Activated CD4-positive, alpha-beta T cell treated with anti-CD3 and anti-CD28 coated beads, Interleukin-2, amount 10 ng/mL, durations not matched to agents 7 days and 5 days (primary cell): ENCODE results near the gene RASA3. TPM values are rescaled to one million over a fixed set of nuclear protein-coding genes. Genes with fewer than 3 reads are reported as not detected.
A peak's percentile ranks its signal among the peaks of the same experiment; 100 is the strongest.

Experiments used
- CTCF ChIA-PET: fragments of 350-600 bp; sonication (Branson Sonifier 250); formaldehyde crosslinking; loops from one replicate; lab custom pipeline; 2021; ENCODE audit warnings: antibody characterized with exemption; lab: Charles Lee
- POLR2A ChIA-PET: fragments of 350-600 bp; sonication (Branson Sonifier 250); formaldehyde crosslinking; loops from one replicate; lab custom pipeline; 2021; ENCODE audit warnings: antibody characterized with exemption; lab: Charles Lee
- DNase-seq: peaks from one replicate; pipeline ENCODE4 v3.0.0-alpha.2; 2020
- H3K27ac Mint-ChIP-seq: one replicate; pipeline ENCODE4 v1.8.0; 2021; ENCODE audit warnings: mild to moderate bottlenecking, moderate library complexity, mixed read lengths
- H3K27me3 Mint-ChIP-seq: one replicate; pipeline ENCODE4 v1.8.0; 2021; ENCODE audit warnings: mixed read lengths
- H3K36me3 Mint-ChIP-seq: one replicate; pipeline ENCODE4 v1.8.0; 2021; ENCODE audit warnings: low read depth, mixed read lengths
- H3K4me1 Mint-ChIP-seq: one replicate; pipeline ENCODE4 v1.8.0; 2021; ENCODE audit warnings: mixed read lengths
- H3K4me3 Mint-ChIP-seq: one replicate; pipeline ENCODE4 v1.8.0; 2021; ENCODE audit warnings: mild to moderate bottlenecking, moderate library complexity, mixed read lengths
- H3K9me3 Mint-ChIP-seq: one replicate; pipeline ENCODE4 v1.8.0; 2021; ENCODE audit warnings: mixed read lengths
- total RNA-seq, 2 experiments: library from RNA; stranded (reverse); gene quantifications; one replicate each; pipeline ENCODE4 v1.2.3, GENCODE V29; 2021

Gene RASA3
- total RNA-seq, 2 experiments from 2014 or later, result 114 to 115 TPM

DNA sequence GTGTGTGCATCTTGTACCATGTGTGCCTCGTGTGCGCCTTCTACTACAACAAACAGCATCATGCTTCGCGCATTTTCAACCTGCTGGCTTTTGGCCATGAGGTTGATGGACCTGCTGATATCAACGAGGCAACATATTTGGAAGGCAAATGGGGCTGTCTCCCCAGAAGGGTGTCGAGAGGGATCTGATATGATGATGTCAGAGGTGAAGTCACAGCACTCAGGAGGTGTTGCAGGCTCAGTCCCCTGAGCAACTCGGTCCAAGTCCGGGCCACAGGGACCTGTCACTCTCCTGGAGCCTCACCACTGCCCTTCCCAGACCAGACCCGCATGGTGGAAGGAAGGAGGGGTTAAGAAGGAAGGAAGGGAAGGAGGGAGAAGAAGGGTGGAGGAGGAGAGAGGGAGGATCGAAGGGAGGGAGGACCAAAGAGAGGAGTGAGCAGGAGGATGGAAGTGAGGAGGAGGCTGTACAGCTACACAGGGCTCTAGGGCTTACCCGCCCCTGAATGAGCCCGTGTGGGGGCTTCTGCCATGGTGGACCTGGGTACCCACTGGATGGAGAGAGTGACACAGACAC lies 151.8 kb downstream of the RASA3 start:
- ChIA-PET POLR2A (no interaction called here), CTCF (interaction anchor here (1.0 to 1.7 kb wide), 2 partner anchors 8 to 13 kb away, joined by 5 to 6 read pairs; no protein-coding TSS in a partner anchor)
- H3K9me3 Mint-ChIP-seq, result no peaks in the 10 kb centered on the region
- no peak for DNase-seq
- H3K4me3 Mint-ChIP-seq, result no peak overlapping the region
- H3K4me1 Mint-ChIP-seq, result peaks cover 2% of the 10 kb centered on the region
- no peaks in the 10 kb centered on the region for H3K27me3 Mint-ChIP-seq
- H3K27ac Mint-ChIP-seq, result peak overlapping the region; percentile 26
- H3K36me3 Mint-ChIP-seq, result peaks cover 63% of the 10 kb centered on the region

DNA sequence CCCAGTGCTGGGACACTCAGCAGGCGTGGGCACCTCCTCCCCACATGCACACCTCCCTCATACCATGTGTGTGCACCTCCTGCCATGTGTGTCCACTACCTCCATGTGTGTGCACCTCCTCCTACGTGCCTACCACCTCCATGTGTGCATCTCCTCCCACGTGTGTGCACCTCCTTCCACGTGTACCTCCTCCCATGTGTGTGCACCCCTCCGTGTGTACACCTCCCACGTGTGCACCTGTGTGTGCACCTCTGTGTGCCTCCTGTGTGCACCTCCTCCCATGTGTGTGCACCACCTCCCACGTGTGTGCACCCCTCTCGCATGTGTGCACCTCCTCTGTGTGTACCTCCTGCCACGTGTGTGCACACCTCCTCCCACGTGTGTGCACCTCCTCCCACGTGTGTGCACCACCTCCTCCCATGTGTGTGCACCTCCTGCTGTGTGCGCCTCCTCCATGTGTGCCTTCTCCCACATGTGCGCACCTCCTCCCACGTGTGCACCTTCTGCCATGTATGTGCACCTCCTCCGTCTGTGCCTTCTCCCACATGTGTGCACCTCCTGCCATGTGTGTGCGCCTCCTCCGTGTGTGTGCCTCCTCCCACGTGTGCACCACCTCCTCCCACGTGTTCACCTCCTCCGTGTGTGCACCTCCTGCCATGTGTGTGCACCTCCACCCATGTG lies 152.5 kb downstream of the RASA3 start:
- Mint-ChIP-seq H3K9me3 (no peaks in the 10 kb centered on the region), H3K27me3 (no peaks in the 10 kb centered on the region), H3K27ac (no peak overlapping the region), H3K4me1 (peaks cover 2% of the 10 kb centered on the region), H3K36me3 (peaks cover 65% of the 10 kb centered on the region), H3K4me3 (no peak overlapping the region)
- ChIA-PET POLR2A (no interaction called here), CTCF (no interaction called here)
- no peak for DNase-seq

DNA sequence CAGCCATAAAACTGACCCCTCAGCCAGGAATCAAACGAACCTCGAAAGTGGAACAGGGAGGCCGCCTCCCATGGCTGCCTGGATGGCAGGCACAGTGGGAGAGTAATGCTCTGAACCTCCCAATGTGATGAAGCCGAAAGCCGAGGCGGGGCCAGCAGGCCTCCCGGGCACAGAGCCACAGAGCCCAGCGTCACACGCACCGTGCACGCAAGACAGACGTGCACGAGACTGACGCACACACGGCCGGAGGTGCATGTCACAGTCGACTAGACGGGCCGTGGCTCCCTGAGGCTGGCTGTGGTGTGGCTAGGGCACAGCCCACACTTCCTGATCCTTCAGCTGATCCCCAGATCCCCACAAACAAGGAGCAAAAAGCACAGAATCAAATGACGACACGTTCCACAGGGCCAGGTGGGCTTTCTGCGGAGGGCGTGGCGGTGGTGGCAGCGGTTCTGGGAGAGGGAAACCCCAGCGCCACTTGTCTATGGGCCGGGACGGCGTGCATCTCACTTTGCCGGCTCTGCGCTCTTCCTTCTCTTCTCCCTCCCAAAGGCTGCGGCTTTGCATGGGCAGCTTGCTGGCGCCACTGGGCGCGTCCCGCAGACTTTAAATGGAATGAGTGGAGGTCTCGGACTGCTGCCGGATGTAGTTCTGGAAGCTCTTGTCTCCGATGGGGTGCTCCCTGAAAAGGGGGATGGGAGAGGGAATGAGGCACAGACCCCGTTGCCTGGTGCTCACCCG lies 153.5 kb downstream of the RASA3 start:
- Mint-ChIP-seq H3K27ac (no peak overlapping the region), H3K9me3 (no peaks in the 10 kb centered on the region), H3K4me1 (peaks cover 2% of the 10 kb centered on the region), H3K36me3 (peaks cover 64% of the 10 kb centered on the region), H3K27me3 (no peaks in the 10 kb centered on the region), H3K4me3 (peak overlapping the region; percentile 13)
- POLR2A ChIA-PET, result no interaction called here
- DNase-seq, result no peak
- CTCF ChIA-PET, result interaction anchor here (1.2 kb wide), 1 partner anchor 19 kb away, joined by 3 read pairs; no protein-coding TSS in a partner anchor

DNA sequence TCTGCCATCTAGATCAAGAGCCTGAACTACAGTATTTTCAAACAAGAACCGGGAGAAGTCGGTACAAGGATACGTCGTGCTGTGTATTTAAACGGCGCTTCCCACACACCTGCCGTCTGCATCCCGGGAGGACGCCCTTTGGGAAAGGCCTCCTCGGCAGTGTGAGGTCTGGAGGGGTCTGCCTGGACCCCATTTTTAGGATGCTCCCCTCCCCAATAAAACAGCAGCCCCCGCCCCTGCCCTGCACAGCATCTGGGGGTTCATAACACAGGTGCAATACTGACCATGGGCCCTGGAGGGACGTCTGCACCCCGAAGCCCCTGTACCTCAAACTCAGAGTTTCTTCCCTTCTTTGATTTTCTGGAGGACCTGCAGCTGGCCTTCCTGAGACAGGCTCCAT lies 154.4 kb downstream of the RASA3 start:
- POLR2A ChIA-PET, result no interaction called here
- no peak overlapping the region for H3K4me3 Mint-ChIP-seq
- DNase-seq, result no peak
- CTCF ChIA-PET, result interaction anchor here (1.2 kb wide), 1 partner anchor 18 kb away, joined by 3 read pairs; no protein-coding TSS in a partner anchor
- H3K36me3 Mint-ChIP-seq, result peaks cover 68% of the 10 kb centered on the region
- peaks cover 2% of the 10 kb centered on the region for H3K4me1 Mint-ChIP-seq
- H3K27ac Mint-ChIP-seq, result peak overlapping the region; percentile 50
- no peaks in the 10 kb centered on the region for H3K27me3 Mint-ChIP-seq
- H3K9me3 Mint-ChIP-seq, result no peaks in the 10 kb centered on the region

DNA sequence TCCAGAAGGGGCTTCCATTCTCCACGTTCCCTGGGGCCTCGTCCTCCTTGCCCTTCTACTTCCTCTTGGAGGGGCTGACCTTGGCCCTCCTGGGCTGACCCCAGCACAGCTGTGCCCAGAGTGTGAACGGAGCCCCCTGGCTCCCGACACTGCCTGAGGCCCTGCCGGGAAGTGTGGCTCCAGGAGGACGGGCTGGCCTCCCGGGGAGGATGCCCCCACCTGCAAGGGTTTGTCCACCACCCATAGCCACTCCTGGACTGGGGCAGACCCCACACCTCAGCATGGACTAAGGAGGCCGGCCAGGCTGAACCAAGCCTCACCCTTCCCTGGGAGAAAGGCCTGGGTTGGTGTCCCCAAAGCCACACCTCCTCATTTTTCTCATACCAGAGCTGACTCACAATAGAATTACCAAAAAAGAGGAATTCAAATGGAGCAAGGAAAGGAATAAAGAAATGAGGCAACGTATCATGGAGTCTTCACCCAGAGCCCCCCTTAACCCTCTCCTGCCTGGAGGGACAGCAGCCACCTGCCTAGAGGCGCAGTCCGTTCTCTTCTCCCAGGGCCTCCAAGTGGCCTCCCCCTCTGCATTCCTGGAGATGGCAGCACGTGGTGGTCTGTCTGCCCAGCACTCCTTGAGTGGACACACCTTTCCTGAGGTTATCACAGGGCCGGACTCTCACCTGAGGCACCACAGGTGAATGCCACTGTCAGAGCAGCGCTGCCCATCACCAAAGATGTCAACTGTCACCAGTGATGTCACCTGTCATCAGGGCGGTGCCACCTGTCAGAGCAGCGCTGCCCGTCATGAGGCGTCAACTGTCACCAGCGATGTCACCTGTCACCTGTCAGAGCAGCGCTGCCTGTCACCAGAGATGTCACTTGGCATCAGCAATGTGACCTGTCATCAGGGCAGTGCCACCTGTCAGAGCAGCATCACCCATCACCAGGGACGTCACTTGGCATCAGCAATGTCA lies 155.4 kb downstream of the RASA3 start:
- Mint-ChIP-seq H3K4me3 (no peak overlapping the region), H3K36me3 (peaks cover 65% of the 10 kb centered on the region), H3K4me1 (peaks cover 2% of the 10 kb centered on the region), H3K27me3 (no peaks in the 10 kb centered on the region), H3K27ac (peak overlapping the region; percentile 69), H3K9me3 (no peaks in the 10 kb centered on the region)
- ChIA-PET POLR2A (no interaction called here), CTCF (no interaction called here)
- no peak for DNase-seq

DNA sequence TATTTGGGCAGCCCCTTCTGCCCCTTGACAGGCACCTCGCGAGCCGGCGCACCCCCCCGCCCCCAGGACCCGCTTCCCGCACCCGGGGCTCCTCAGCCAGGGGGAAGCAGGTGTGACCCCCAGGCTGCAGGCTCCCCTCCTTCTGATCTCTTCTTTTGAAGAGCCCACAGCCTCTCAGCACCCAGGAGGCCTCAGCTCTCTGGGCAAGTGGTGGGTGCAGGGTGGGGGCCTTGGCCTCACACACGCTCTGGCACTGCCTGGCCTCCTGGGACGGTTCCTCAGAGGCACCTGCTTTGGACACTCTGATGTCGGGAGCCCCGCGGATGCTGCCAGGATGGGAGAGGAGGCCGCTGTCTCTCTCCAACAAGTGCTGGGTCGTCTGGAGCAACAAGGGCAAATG lies 157.0 kb downstream of the RASA3 start:
- no peak overlapping the region for H3K4me3 Mint-ChIP-seq
- DNase-seq, result no peak
- H3K4me1 Mint-ChIP-seq, result peaks cover 2% of the 10 kb centered on the region
- H3K27me3 Mint-ChIP-seq, result no peaks in the 10 kb centered on the region
- H3K27ac Mint-ChIP-seq, result no peak overlapping the region
- H3K9me3 Mint-ChIP-seq, result no peaks in the 10 kb centered on the region
- ChIA-PET CTCF (no interaction called here), POLR2A (no interaction called here)
- peaks cover 55% of the 10 kb centered on the region for H3K36me3 Mint-ChIP-seq

DNA sequence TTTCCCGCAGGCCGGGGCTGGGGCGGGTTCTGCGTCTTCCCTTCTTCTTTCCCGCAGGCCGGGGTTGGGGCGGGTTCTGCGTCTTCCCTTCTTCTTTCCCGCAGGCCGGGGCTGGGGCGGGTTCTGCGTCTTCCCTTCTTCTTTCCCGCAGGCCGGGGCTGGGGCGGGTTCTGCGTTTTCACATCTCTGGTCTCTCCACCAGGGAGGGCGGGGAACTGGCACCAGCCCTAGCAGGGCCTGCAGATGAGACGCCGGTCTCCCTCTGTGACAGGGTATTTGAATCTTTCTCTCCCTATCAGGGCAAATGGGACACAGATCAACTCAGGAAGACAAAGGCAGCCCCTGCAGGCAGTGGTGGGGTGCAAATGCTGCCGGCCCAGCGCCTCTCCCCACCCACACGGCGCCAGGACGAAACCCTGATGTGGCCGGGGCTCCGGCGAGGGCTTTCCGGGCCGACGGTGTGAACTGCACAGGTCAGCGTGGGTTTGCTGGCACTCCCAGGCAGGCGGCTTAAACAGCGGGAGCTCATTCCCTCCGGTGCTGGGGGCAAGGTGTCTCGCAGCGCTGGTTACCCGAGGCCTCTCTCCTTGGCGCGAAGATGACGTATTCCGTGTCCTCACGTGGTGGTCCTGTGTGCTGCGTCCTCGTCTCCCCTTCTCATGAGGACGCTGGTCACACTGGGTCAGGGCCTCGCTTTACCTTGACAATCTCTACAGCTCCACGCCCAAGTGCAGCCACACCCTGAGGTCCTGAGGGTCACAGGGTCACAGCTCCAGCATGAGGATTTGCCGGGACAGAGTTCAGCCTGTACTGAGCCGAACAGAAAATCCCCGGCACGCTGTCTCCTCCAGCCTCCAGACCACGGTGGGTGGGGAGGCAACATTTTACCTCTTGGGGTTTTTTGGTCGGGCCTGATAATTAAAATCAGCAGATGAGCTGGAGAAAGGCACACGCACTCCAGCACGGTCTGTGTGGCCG lies 157.8 kb downstream of the RASA3 start:
- no peaks in the 10 kb centered on the region for H3K9me3 Mint-ChIP-seq
- H3K27ac Mint-ChIP-seq, result no peak overlapping the region
- peaks cover 50% of the 10 kb centered on the region for H3K36me3 Mint-ChIP-seq
- no peak for DNase-seq
- no peaks in the 10 kb centered on the region for H3K27me3 Mint-ChIP-seq
- POLR2A ChIA-PET, result no interaction called here
- H3K4me1 Mint-ChIP-seq, result peaks cover 2% of the 10 kb centered on the region
- CTCF ChIA-PET, result no interaction called here
- no peak overlapping the region for H3K4me3 Mint-ChIP-seq

DNA sequence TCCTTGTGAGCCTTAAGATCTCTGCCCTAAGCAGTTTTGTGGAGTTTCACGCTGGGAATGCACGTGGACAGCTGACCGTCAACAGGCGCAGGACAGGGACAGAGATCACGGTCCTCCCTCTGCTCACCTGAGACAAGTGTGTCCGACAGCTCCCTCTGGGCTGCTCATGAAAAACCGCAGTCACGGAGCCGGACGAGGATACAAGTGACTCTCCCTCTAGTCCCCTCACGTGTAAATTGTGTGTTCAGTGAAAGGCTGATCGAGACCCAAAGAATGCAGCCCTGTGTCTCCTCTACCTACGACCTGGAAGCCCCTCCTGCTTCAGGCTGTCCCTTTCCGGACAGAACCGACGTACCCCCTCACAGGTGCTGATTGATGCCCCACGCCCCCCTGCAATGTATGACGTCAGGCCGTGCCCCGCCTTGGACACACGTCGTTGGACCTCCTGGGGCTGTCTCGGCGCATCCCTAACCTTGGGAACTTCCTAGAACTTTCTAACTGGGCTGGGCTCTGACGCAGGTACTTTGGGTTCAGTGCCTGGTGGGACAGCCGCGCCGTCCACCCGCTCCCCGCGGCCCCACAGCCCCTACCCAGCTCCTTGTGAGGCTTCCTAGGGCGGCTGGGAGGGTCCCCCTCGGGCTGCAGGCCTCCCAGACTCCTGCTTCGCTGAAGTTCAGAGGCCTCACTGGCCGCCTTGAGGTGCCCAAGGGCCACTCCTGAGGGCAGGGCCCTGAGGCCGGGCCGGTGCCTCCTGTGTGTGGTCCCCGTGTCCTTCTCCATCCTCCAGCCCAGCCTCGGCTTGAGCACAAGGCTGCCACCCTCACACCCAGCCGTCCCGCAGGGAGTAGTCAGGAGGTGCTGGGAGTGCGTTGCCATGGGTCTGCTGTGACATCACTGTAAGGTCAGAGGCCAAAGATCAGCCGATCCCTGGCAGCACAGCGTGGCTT lies 158.9 kb downstream of the RASA3 start, which contains the start of gene C13orf46:
TSS of gene C13orf46 (minus strand) at position 859 of the 947 bp plus-strand sequence. CDS start at position 780, 79 bp downstream.
- H3K4me3 Mint-ChIP-seq, result no peak within 1 kb of the TSS
- no peak for DNase-seq

DNA sequence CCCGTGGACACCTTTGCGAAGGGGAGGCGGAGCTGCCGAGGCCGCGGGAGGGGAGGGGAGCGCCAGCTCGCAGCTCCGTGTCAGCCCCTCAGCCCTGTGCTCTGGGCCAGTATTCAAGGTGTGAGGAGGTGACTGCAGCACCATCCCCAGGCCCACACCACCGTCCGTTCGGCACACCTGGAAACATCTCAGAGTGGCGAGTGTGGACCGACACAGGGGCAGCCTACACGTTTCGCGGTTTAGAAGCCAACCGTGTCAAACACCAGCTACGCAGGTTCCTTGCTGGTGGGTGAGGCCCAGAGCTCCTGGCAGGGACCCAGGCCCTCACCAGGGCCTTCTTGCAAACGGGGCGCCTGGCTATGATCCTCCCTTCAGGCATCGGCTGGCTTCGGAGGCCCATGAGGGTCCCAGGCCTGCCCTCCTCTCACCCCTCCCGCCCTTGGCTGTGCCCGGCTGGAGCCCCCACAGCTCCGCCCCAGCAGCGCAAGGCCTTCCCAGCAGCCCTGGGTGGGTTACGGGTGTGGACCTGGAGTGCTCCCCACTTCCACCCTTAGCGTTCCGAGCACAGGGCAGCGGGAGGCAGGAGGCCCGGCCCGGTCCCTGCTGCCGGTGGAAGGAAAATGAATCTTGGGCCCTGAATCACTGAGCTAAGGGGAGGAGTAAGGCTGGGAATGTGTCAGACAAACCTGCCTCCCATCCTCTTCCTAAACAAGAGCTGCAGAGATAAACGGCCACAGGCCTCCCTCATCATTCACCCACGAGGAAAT lies 159.8 kb downstream of the RASA3 start:
- H3K36me3 Mint-ChIP-seq, result peaks cover 45% of the 10 kb centered on the region
- POLR2A ChIA-PET, result no interaction called here
- no peaks in the 10 kb centered on the region for H3K27me3 Mint-ChIP-seq
- peak overlapping the region; percentile 13 for H3K27ac Mint-ChIP-seq
- no peak for DNase-seq
- no peaks in the 10 kb centered on the region for H3K4me1 Mint-ChIP-seq
- no peaks in the 10 kb centered on the region for H3K9me3 Mint-ChIP-seq
- no peak overlapping the region for H3K4me3 Mint-ChIP-seq
- CTCF ChIA-PET, result interaction anchor here (1.2 kb wide), 1 partner anchor 9 kb away, joined by 6 read pairs; no protein-coding TSS in a partner anchor

More for the DNA sequence above, 158.9 kb downstream of the RASA3 start, which contains the start of gene C13orf46:
- POLR2A ChIA-PET, result no interaction called here
- Mint-ChIP-seq H3K27ac (peak within 1 kb of the TSS; percentile 13), H3K4me1 (peaks cover 2% of the 10 kb centered on the region), H3K27me3 (no peaks in the 10 kb centered on the region), H3K9me3 (no peaks in the 10 kb centered on the region), H3K36me3 (peaks cover 49% of the 10 kb centered on the region)
- CTCF ChIA-PET, result interaction anchor here (1.2 kb wide), 1 partner anchor 8 kb away, joined by 6 read pairs; no protein-coding TSS in a partner anchor
